ENCODE data around the gene DHTKD1. TPM values are rescaled to one million over a fixed set of nuclear protein-coding genes. Genes with fewer than 3 reads are reported as not detected.
"Not testable (repeated sequence)": the region's sequence is repeated elsewhere in the genome, so short reads cannot be mapped to it uniquely, and the experiment has no call there.

DHTKD1 gene
- total RNA-seq, 2 experiments from 2014 or later, result 53.1 to 71.4 TPM

GRCh38 chr10:12062754-12063482 is 5.8 kb upstream of the DHTKD1 start:
- Histone ChIP-seq H3K9me2 (ENCODE audit: insufficient read depth, low read length) (no peaks in the 10 kb centered on the region), H3K9me3 (ENCODE audit: low read length) (no peaks in the 10 kb centered on the region), H3K4me2 (ENCODE audit: low read length) (peak overlapping the region; percentile 60), H4K20me1 (ENCODE audit: insufficient read depth, low read length) (no peaks in the 10 kb centered on the region), H3K79me2 (ENCODE audit: insufficient read depth, low read depth, low read length) (no peaks in the 10 kb centered on the region), H2AFZ (ENCODE audit: low read length) (peak overlapping the region; percentile 80), H3K4me1 (ENCODE audit: insufficient read depth, low read length, poor library complexity, severe bottlenecking) (peaks cover 21% of the 10 kb centered on the region), H3K27ac (ENCODE audit: low read depth, low read length, poor library complexity, severe bottlenecking) (peak overlapping the region; percentile 42), H3K36me3 (ENCODE audit: insufficient read depth, low read length) (no peaks in the 10 kb centered on the region), H3K4me3 (ENCODE audit: low read depth, low read length, poor library complexity, severe bottlenecking) (peak overlapping the region; percentile 44)
- POLR2A ChIA-PET, result interaction anchor here (0.5 to 1.9 kb wide), 10 partner anchors 10 to 1676 kb away, joined by 3 to 12 read pairs (median 3); partner anchors contain the start of gene UPF2
- no peak for TF ChIP-seq CTCF (conservative IDR thresholded peaks at IDR 0.05; ENCODE audit: low read length)
- no peak for TF ChIP-seq EZH2phosphoT487 (IDR thresholded peaks at IDR 0.05; ENCODE audit: borderline replicate concordance, low read depth, low read length)
- intact Hi-C loops (cut with micrococcal nuclease; ENCODE audit: unreplicated experiment), result loop anchor here (10.0 kb wide), 1 partner anchor 282 kb away; the partner anchor contains the start of gene CAMK1D
- CTCF ChIA-PET (ENCODE audit: unreplicated experiment), result interaction anchor here (1.4 kb wide), 1 partner anchor 12 kb away, joined by 6 read pairs; no protein-coding TSS in a partner anchor
- peak; percentile 52 for DNase-seq (ENCODE audit: low spot score)
- no TSS peak for BruUV-seq (replicated peaks)

- Histone ChIP-seq H3K36me3 (ENCODE audit: insufficient read depth, low read length) (no peaks in the 10 kb centered on the region), H3K79me2 (ENCODE audit: insufficient read depth, low read depth, low read length) (no peaks in the 10 kb centered on the region), H3K4me3 (ENCODE audit: low read depth, low read length, poor library complexity, severe bottlenecking) (peak overlapping the region; percentile 44), H4K20me1 (ENCODE audit: insufficient read depth, low read length) (no peaks in the 10 kb centered on the region), H3K4me2 (ENCODE audit: low read length) (peak overlapping the region; percentile 60), H2AFZ (ENCODE audit: low read length) (peak overlapping the region; percentile 80), H3K9me2 (ENCODE audit: insufficient read depth, low read length) (no peaks in the 10 kb centered on the region), H3K27ac (ENCODE audit: low read depth, low read length, poor library complexity, severe bottlenecking) (peak overlapping the region; percentile 42), H3K9me3 (ENCODE audit: low read length) (no peaks in the 10 kb centered on the region), H3K4me1 (ENCODE audit: insufficient read depth, low read length, poor library complexity, severe bottlenecking) (peaks cover 26% of the 10 kb centered on the region)
- no peak for DNase-seq (ENCODE audit: low spot score)
- ChIA-PET CTCF (ENCODE audit: unreplicated experiment) (interaction anchor here (1.4 kb wide), 1 partner anchor 13 kb away, joined by 6 read pairs; no protein-coding TSS in a partner anchor), POLR2A (interaction anchor here (0.6 to 1.9 kb wide), 10 partner anchors 10 to 1676 kb away, joined by 3 to 12 read pairs (median 3); partner anchors contain the start of gene UPF2)
- TF ChIP-seq CTCF (conservative IDR thresholded peaks at IDR 0.05; ENCODE audit: low read length) (no peak), EZH2phosphoT487 (IDR thresholded peaks at IDR 0.05; ENCODE audit: borderline replicate concordance, low read depth, low read length) (no peak)
- intact Hi-C loops (cut with micrococcal nuclease; ENCODE audit: unreplicated experiment), result loop anchor here (10.0 kb wide), 1 partner anchor 281 kb away; the partner anchor contains the start of gene CAMK1D
- no TSS peak for BruUV-seq (replicated peaks)
Measured at GRCh38 chr10:12063483-12063818, 5.3 kb upstream of the DHTKD1 start.

GRCh38 chr10:12067336-12067735 is 1.4 kb upstream of the DHTKD1 start:
- DNase-seq (ENCODE audit: low spot score), result no peak
- H3K4me3 ChIP-seq (ENCODE audit: low read depth, low read length, poor library complexity, severe bottlenecking), result no peak overlapping the region
- CTCF ChIA-PET (ENCODE audit: unreplicated experiment), result no interaction called here
- H3K4me2 ChIP-seq (ENCODE audit: low read length), result no peak overlapping the region
- intact Hi-C loops (cut with micrococcal nuclease; ENCODE audit: unreplicated experiment), result loop anchor here (10.0 kb wide), 1 partner anchor 277 kb away; the partner anchor contains the start of gene CAMK1D
- H3K79me2 ChIP-seq (ENCODE audit: insufficient read depth, low read depth, low read length), result peaks cover 35% of the 10 kb centered on the region
- no peak overlapping the region for H2AFZ ChIP-seq (ENCODE audit: low read length)
- no peak for TF ChIP-seq CTCF (conservative IDR thresholded peaks at IDR 0.05; ENCODE audit: low read length)
- TF ChIP-seq EZH2phosphoT487 (IDR thresholded peaks at IDR 0.05; ENCODE audit: borderline replicate concordance, low read depth, low read length), result no peak
- H3K27ac ChIP-seq (ENCODE audit: low read depth, low read length, poor library complexity, severe bottlenecking), result no peak overlapping the region
- no peaks in the 10 kb centered on the region for H3K9me2 ChIP-seq (ENCODE audit: insufficient read depth, low read length)
- H3K36me3 ChIP-seq (ENCODE audit: insufficient read depth, low read length), result no peaks in the 10 kb centered on the region
- peaks cover 45% of the 10 kb centered on the region for H3K4me1 ChIP-seq (ENCODE audit: insufficient read depth, low read length, poor library complexity, severe bottlenecking)
- POLR2A ChIA-PET, result interaction anchor here (0.7 to 4.0 kb wide), 2 partner anchors 17 to 429 kb away, joined by 3 to 20 read pairs; no protein-coding TSS in a partner anchor
- H4K20me1 ChIP-seq (ENCODE audit: insufficient read depth, low read length), result no peaks in the 10 kb centered on the region
- no peaks in the 10 kb centered on the region for H3K9me3 ChIP-seq (ENCODE audit: low read length)
- BruUV-seq (replicated peaks), result no TSS peak

GRCh38 chr10:12071441-12071840 is 2.7 kb downstream of the DHTKD1 start:
- POLR2A ChIA-PET, result interaction anchor here (1.7 kb wide), 1 partner anchor 29 kb away, joined by 7 read pairs; the partner anchor contains the start of gene UPF2
- H3K36me3 ChIP-seq (ENCODE audit: insufficient read depth, low read length); BruUV-seq (replicated peaks); H2AFZ ChIP-seq (ENCODE audit: low read length); H3K9me3 ChIP-seq (ENCODE audit: low read length); H4K20me1 ChIP-seq (ENCODE audit: insufficient read depth, low read length); H3K9me2 ChIP-seq (ENCODE audit: insufficient read depth, low read length); DNase-seq (ENCODE audit: low spot score); CTCF ChIA-PET (ENCODE audit: unreplicated experiment); H3K4me3 ChIP-seq (ENCODE audit: low read depth, low read length, poor library complexity, severe bottlenecking): not testable (repeated sequence)
- peak overlapping the region; percentile 88; the same call in 1 of the 2 replicates for H3K4me2 ChIP-seq (ENCODE audit: low read length)
- H3K27ac ChIP-seq (ENCODE audit: low read depth, low read length, poor library complexity, severe bottlenecking), result peak overlapping the region; percentile 11
- intact Hi-C loops (cut with micrococcal nuclease; ENCODE audit: unreplicated experiment), result loop anchor here (10.0 kb wide), 1 partner anchor 123 kb away; the partner anchor contains the start of genes CDC123 and NUDT5
- H3K4me1 ChIP-seq (ENCODE audit: insufficient read depth, low read length, poor library complexity, severe bottlenecking), result peaks cover 72% of the 10 kb centered on the region
- peaks cover 62% of the 10 kb centered on the region for H3K79me2 ChIP-seq (ENCODE audit: insufficient read depth, low read depth, low read length)

Measured in OCI-LY7 (cell line).